ENCODE data around the gene RANBP9. TPM values are rescaled to one million over a fixed set of nuclear protein-coding genes. Genes with fewer than 3 reads are reported as not detected.
A peak's percentile ranks its signal among the peaks of the same experiment; 100 is the strongest.

RANBP9 gene
- total RNA-seq, 1 donor from 2014 or later = 40.4 TPM

- H3K4me3 Mint-ChIP-seq = peak overlapping the region; percentile 61
- H3K4me1 Mint-ChIP-seq (ENCODE audit: unreplicated experiment) = peaks cover 5% of the 10 kb centered on the region
- TF ChIP-seq CTCF (conservative IDR thresholded peaks at IDR 0.05) = no peak
- peak overlapping the region; percentile 22 for H3K27ac Mint-ChIP-seq
- DNase-seq (ENCODE audit: extremely low spot score, unreplicated experiment) = no peak
- H3K27me3 Mint-ChIP-seq = no peaks in the 10 kb centered on the region
- H3K9me3 Mint-ChIP-seq = peaks cover 13% of the 10 kb centered on the region
- peaks cover 19% of the 10 kb centered on the region for H3K36me3 Mint-ChIP-seq
These were observed 135.6 kb downstream of the RANBP9 start for GRCh38 chr6:13576017-13576416.

DNA sequence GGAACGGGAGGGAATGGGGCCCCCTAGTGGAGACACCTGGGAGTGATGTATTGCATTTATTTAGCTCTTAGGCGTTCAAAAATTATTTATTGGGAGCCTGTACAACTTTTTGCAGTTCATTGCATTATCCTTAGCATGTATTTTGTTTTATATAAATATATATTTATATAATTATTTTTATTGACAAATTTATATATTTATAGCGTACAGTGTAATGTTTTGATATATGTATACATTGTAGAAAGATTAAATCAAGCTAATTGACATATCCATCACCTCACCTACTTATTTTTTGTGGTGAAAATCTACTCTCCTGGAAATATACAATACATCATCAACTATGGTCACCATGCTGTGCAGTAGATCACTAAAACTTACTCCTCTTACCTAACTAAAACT is 136.3 kb downstream of the RANBP9 start:
- H3K36me3 Mint-ChIP-seq = peaks cover 13% of the 10 kb centered on the region
- H3K27ac Mint-ChIP-seq = peak overlapping the region; percentile 99
- H3K4me3 Mint-ChIP-seq = peak overlapping the region; percentile 97
- no peaks in the 10 kb centered on the region for H3K27me3 Mint-ChIP-seq
- TF ChIP-seq CTCF (conservative IDR thresholded peaks at IDR 0.05) = peak; percentile 98
- peaks cover 13% of the 10 kb centered on the region for H3K9me3 Mint-ChIP-seq
- peaks cover 5% of the 10 kb centered on the region for H3K4me1 Mint-ChIP-seq (ENCODE audit: unreplicated experiment)
- no peak for DNase-seq (ENCODE audit: extremely low spot score, unreplicated experiment)

DNA sequence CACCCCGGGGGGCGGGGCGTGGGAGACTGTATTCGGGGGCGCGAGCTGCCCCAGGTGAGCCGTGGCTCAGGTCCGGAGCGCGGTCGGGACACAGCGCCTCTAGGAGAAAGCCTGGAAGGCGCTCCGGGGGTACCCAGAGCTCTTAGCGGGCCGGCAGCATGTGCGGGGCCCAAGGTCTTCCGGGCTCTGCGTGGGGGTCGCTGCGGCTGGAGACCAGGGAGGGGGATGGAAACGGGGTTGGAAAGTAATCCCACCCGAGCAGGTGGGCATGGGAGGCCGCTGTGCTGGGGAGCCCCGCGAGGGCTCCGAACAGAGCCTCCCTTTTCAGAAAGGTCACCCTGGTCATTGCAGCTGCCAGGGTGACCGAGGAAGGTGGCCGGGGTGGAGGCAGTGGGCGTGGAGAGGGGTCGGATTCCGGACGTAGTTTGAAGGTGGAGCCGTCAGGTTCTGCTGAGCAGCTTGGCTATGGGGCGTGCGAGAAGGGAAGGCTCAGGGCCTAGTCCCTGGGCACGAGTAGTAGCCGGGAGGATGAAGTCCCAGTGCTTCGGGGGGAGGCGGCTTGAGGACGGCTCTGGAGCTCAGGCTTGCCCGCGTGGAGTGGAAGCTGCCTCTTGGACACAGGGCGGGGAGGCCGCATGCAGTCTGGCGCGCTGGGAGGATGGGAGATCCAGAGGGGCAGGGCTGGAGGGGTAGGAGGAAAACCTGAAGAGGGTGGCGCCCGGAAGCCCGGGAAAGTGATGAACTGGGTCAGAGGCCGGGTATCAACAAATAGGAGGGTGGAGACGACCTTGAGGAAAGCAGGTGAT is 136.9 kb downstream of the RANBP9 start, which contains the start of gene SIRT5:
Gene SIRT5, plus strand, starts transcription at position 31 of the 806 bp plus-strand sequence. CDS start 9,510 bp downstream, outside the sequence.
- Mint-ChIP-seq H3K9me3 (peaks cover 13% of the 10 kb centered on the region), H3K4me3 (peak within 1 kb of the TSS; percentile 97)
- no peak for TF ChIP-seq CTCF (conservative IDR thresholded peaks at IDR 0.05)

GRCh38 chr6:13574149-13574570 is 137.5 kb downstream of the RANBP9 start:
- H3K27me3 Mint-ChIP-seq = no peaks in the 10 kb centered on the region
- peaks cover 6% of the 10 kb centered on the region for H3K36me3 Mint-ChIP-seq
- peak; percentile 78 for TF ChIP-seq CTCF (conservative IDR thresholded peaks at IDR 0.05)
- peaks cover 5% of the 10 kb centered on the region for H3K4me1 Mint-ChIP-seq (ENCODE audit: unreplicated experiment)
- peak overlapping the region; percentile 97 for H3K4me3 Mint-ChIP-seq
- peaks cover 13% of the 10 kb centered on the region for H3K9me3 Mint-ChIP-seq
- DNase-seq (ENCODE audit: extremely low spot score, unreplicated experiment) = peak; percentile 97
- peak overlapping the region; percentile 99 for H3K27ac Mint-ChIP-seq

More for the DNA sequence above, 136.9 kb downstream of the RANBP9 start, which contains the start of gene SIRT5:
- Mint-ChIP-seq H3K27me3 (no peaks in the 10 kb centered on the region), H3K4me1 (ENCODE audit: unreplicated experiment) (peaks cover 5% of the 10 kb centered on the region), H3K27ac (peak within 1 kb of the TSS; percentile 99), H3K36me3 (peaks cover 7% of the 10 kb centered on the region)
- peak; percentile 84 for DNase-seq (ENCODE audit: extremely low spot score, unreplicated experiment)

GRCh38 chr6:13573669-13574110 is 137.9 kb downstream of the RANBP9 start:
- TF ChIP-seq CTCF (conservative IDR thresholded peaks at IDR 0.05) = no peak

More at GRCh38 chr6:13573669-13574110, 137.9 kb downstream of the RANBP9 start:
- Mint-ChIP-seq H3K27me3 (peaks cover under 1% of the 10 kb centered on the region), H3K4me3 (peak overlapping the region; percentile 90), H3K4me1 (ENCODE audit: unreplicated experiment) (peaks cover 5% of the 10 kb centered on the region), H3K27ac (peak overlapping the region; percentile 84), H3K36me3 (peaks cover 6% of the 10 kb centered on the region), H3K9me3 (peaks cover 13% of the 10 kb centered on the region)
- no peak for DNase-seq (ENCODE audit: extremely low spot score, unreplicated experiment)
